Embryonic facial prominence (tissue), 1 donor: ENCODE results near the gene FMNL1.

Experiments
- DNase-seq: peaks from one replicate; pipeline ENCODE4 v3.0.0-alpha.2; 2016; ENCODE audit errors: extremely low spot score

Gene FMNL1

DNA sequence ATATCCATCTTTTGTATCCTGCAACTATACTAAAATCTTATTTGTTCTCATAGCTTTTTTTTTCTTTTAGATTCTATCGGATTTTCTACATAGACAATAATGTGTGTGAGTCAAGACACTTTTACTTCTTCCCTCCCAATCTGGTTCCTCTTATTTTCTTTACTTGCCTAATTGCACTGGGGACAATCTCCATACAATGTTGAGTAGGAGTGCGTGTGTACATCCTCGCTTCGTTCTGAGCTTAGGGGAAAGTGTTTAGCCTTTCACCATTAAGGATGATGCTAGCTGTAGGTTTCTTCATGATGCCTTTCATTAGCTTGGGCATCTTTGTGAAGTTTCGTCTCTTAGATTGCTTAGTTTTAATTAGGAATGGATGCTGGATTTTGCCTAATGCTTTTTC lies 37.3 kb downstream of the FMNL1 start:
- no peak for DNase-seq

DNA sequence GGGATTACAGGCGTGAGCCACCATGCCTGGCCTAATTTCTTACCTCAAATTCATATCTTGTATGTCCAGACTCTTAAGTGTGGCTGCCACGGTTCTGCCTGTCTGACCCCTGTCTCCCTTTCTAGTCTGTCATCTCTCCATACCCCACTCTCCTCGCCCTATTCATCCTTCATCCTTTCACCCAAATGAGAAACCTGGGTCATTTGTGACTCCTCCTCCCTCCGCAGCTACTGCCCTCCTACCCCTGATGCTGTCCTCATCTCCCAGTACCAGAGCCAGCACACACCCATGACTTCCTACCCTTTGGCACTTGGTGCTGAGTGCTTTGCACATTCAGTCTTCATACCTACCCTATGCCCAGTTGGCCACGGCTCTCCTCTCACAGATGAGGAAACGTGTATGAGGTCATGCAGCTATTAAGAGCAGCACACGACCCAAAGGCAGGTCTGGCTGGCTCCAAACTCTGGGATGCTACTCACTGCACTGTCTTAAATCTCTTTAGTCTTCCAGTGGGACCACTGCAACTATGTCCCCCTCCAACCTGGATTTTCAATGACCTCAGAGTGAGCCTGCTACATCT lies 38.6 kb downstream of the FMNL1 start:
- DNase-seq, result no peak

DNA sequence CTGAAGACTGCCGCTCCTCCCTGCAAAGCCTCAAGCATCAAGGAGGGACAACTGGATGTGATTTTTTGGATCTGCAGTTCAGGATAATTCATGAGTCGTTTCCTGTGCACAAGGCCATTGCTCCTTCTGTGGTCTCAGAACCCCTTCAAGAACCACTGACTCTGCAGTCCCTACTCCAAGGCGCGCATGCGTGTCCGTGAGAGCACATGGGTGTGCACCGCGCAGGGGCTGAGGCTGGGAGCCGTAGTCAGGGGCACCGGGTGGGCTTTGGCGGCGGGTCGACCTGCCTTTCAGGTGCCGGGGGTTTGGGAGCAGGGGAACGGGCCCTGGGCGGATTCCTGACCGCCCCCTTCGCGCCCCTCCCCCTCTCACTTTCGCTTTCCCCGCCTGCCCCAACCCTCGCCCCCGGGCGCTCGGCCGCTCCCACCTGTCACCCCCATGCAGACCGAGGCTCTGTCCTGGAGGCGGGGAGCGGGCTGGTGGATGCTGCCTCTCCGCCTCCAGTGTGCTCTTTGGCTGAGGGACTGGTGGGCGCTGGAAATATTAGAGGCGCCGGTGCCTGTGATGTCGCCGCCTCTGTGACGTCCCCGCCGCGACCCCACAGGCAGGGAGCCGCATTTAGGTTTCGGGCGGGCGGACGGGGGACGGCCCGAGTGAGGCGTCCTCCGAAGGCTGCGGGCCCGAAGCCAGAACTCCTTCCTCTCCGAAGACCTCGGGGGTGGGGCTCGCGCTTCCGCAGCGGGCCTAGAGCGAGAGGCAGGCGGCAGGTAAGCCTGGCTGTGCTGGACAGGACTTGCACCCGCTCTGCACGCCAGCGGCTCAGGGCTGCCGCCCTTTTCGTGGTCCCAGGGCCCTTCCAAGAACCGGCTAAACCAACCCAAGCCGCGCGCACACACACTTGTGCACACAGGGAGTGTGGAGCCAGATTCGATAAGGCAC lies 40.2 kb downstream of the FMNL1 start, which contains the start of gene SPATA32:
SPATA32 (minus strand) TSS at position 518 of the 939 bp plus-strand sequence; CDS start at position 440, 78 bp downstream.
- no peak for DNase-seq

DNA sequence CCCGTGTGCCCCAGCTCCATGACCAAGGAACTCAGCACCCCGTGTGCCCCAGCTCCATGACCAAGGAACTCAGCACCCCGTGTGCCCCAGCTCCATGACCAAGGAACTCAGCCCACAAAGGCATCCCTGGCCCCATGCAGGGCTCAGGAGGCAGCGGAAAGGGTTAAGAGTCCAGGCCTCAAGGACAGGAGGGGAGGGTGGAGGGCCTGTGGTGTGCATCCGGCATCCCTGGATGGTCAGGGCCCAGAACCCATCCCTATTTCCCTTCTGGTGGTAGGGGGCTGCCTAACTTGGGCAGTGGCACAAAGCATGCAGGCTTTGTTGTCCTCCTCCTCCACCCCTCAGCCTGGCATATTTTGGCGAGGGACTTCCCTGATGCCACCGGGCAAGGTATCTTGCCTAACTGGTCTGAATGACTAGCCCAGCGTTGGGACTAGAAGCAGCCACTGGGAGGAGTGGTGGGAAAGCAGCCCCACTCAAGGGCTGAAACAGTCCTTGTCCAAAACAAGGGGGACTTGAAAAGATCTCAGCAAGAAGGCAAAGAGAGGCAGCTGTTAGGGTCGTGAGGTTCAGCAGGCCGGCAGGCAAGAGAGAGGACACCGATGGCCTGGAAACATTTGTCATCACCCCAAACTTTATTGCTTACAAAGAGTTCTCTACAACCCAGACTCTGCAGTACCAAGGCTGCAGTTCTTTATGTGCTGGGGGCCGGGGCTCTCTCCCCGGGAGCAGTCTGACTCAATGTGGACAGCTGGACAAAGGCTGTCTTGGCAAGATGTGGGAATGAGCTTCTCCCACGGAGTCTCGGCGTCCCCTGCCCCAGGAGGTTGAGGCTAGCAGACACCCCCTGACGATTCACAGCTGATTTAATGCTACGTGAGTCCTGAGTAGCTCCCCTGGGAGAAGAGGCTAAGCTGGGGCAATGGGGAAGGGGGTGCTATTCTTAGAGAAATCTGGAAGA lies 41.1 kb downstream of the FMNL1 start:
- no peak for DNase-seq

GRCh38 chr17:45263477-45263860 lies 41.8 kb downstream of the FMNL1 start:
- DNase-seq, result no peak

DNA sequence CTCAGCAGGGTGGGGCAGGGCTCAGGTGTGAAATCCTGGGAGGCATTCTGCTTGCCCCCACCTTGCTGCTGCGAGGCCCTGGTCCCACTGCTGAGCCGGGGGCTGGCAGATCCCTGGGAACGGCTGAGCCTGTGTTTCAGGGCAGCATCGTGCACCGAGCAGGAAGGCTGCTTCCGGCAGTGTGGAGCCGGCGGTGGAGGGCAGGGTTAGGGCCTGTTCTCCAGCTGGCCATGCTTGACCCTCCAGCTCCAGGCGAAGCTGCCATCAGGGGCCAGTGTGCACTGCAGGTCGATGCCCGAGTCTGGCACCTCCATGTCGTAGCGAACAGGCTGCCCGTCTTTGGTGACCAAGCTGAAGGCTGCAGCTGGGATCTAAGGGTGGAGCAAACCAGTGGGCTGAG lies 42.7 kb downstream of the FMNL1 start:
- no peak for DNase-seq

GRCh38 chr17:45264988-45265387 lies 43.3 kb downstream of the FMNL1 start:
- no peak for DNase-seq

GRCh38 chr17:45265821-45266220 lies 44.1 kb downstream of the FMNL1 start:
- no peak for DNase-seq

DNA sequence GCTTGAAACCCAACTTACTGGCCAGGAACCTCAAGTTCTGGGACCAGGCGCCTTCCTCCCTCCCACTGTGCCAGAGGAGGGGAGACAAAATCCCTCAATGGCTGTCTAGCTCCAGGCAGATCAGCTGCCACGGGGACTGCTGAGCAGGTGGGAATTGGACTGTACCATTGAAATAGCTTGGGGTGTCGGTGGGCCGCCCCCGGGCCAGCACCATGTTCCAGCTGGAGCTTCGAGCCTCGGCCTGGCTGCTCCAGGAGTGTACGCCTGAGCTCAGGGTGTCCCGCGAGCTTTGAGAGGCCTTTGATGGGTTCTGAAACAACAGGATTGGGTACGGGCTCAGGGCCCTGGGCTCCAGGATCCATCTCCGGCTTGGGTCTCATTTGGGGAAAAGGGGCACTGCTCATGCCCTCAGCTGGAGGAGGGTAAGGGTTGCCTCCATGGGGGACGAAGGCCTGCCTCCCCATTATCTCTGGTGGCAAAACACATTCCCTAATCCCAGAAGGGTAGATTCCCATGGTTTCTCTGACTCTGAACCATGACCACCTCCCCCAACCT lies 44.8 kb downstream of the FMNL1 start:
- no peak for DNase-seq

DNA sequence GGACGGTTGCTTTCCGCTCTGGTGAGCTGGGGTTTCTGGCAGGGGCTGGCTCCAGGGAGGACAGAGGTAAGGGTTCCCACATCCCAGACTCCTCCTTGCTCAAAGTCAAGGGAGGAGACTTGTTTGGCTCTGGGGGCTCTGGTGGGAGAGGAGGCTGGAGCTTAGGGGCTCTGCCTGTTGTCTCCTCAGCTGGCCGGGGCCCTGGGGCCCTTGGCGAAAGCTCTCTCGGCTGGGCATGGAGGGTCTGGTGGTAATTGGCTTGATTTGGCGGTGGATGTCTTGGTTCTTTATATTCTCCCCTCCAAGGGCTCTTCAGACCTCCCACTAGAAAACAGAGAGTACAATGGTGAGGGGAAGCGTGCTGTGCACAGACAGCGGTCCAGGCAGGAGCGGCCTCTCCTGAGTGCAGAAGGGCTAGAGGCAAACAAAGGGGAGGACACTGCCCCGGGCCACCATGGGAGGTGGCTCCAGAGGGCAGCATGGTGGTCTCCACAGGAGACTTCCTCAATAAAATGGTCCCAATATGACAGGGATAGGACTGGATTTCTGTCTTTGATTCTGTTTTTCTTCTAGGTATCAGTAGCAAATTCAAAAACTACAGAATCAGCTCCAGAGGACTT lies 45.9 kb downstream of the FMNL1 start:
- DNase-seq, result no peak

GRCh38 chr17:45269912-45270311 lies 48.2 kb downstream of the FMNL1 start:
- no peak for DNase-seq

DNA sequence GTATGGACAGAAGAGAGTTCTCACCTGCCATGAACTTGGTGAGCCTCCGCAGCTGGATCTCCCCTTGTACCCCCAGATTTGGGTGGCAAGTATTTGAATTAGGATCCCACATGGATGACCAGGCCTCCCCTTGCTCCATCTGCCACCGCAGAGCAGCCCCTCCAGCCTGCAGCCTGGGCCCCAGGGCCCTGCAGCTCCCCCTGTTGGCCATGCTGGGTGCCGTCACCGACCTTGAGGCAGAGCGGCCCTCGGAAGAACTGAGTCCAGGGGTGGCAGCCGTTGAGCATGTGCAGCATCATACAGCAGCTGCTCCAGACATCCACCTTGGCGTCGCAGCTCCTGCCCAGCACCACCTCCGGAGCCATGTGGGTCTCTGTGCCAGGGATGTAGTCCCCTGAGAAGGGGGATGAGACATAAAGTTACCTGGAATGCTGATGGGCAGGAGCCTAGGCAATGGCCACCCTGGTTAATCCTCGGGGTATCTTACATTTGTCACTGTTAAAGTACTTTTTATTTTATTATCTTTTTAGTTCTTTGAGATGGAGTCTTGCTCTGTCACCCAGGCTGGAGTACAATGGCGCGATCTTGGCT lies 49.2 kb downstream of the FMNL1 start:
- DNase-seq, result no peak

DNA sequence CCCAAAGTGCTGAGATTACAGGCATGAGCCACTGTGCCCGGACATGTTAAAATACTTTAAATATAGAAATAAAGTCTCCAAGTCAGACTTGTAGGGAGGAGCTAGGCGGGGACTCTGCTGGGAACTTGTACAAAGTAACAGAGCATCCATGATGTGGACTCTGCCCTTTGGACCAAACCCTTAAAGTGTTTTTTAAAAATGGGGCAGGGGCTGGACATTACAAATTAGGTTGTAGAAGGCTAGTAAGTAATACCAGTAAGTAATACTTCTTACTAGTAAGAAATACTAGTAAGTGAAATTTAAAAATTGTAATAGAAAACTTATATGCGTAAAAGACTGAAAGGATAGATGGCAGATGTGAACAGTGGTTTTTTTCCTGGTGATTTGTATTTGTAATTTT lies 49.9 kb downstream of the FMNL1 start:
- no peak for DNase-seq

DNA sequence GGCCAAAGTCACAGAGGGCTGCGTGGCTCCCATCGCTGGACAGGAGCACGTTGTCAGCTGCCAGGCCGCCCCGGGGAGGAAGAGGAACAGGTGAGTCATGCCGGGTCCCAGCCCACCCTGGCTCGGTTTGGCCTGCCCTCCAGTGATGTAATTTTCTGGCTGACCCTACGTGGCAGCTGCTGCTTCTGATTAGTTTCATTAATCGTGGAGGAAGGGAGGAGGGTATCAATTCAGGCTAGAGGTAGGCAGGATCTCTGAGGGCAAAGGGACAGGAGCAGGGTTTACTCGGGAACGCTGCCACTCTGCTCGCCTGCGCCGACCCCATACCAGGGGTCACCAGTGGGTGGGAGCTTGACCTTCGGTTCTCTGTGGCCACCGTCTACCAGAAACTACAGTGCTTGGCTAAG lies 51.9 kb downstream of the FMNL1 start:
- DNase-seq, result no peak

DNA sequence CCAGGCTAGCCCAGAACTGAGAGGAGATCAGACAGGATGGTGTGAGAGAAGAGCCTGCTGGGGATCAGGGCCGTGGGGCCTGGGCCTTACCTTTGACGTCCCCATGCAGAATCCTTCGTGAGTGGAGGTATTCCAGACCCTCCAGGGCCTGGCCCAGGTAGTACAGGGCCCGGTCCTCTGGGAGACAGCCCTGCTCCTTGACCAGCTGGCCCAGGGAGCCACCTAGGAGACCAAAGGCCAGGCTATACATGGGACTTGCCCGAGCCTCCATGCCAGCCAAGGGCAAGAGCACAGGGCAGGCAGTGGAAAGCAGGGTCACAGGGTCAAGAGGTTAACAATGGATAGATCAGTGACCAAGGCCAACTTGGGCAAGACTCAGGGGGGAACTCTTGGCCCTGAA lies 52.3 kb downstream of the FMNL1 start:
- no peak for DNase-seq

- no peak for DNase-seq
Measured at GRCh38 chr17:45276031-45276430, 54.3 kb downstream of the FMNL1 start.

GRCh38 chr17:45277216-45277849 lies 55.6 kb downstream of the FMNL1 start:
- DNase-seq, result peak; percentile 76

- no peak for DNase-seq
Measured at GRCh38 chr17:45277992-45278391, 56.3 kb downstream of the FMNL1 start.

DNA sequence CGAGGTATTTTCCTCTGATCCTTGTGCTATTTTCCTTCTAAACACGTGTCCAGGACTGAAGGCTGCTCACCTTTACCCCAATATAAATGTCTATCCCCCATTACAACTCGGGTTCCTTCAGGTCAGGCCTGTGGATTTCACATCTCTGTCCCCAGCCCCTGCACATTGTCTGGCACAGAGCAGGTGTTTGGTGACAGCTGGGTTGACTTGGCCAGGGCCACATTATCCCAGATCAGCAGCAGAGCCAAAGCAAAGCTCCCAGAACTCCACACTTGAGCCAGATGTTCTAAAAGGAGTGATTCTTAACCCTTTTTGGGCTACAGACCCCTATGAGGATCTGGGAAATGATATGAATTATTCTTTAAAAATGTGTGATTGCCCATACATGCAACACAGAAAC lies 58.2 kb downstream of the FMNL1 start:
- no peak for DNase-seq
